GM12892 (cell line): Measurements from ENCODE around the gene RBFOX1.

Experiments
- DNase-seq: peaks from one replicate; pipeline ENCODE4 v3.0.0; 2011; ENCODE audit not compliant: insufficient read length
- FAIRE-seq: peaks from 2 replicates; lab custom pipeline; 2011; peaks lifted over from hg19 to GRCh38; lab: Jason Lieb, UNC
- POLR2A ChIP-seq: IDR thresholded peaks from 2 replicates; pipeline ENCODE4 v1.6.1; 2011; ENCODE audit warnings: low read depth, low read length, control low read depth
- POLR2AphosphoS5 ChIP-seq: IDR thresholded peaks from 2 replicates; pipeline ENCODE4 v1.6.1; 2011; ENCODE audit warnings: low read depth, low read length, control low read depth
- TAF1 ChIP-seq: IDR thresholded peaks from 2 replicates; pipeline ENCODE4 v1.6.1; 2011; ENCODE audit warnings: low read depth, mild to moderate bottlenecking, control low read depth, low read length, borderline replicate concordance

Gene RBFOX1

DNA sequence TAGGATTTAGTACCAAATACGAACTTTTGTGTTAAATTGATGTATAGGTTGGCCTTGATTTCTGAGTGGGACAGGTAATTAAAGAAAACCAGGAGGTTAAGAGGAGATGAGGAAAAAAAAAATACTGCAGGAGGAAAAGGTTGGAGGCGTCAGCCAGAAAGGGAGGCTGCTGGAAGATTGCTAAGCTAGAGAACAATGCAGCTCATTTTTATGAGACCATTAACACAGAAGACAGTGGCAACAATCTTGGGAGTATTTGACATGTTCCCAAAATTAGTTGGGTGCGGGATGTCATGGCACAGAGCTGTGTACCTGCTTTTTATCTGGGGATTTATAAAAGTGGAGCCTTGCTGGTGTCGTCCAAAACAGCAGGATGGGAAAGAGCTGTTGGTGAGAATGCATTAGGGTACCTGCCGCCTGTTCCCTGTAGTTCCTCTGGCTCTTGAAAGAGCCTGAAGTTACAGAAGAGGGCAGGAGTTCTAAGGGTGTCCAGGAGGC lies 229.3 kb downstream of the RBFOX1 start:
- DNase-seq, result no peak
- FAIRE-seq, result no peak
- no peak for TF ChIP-seq POLR2A

- DNase-seq, result no peak
- no peak for FAIRE-seq
- TF ChIP-seq TAF1 (no peak), POLR2A (no peak), POLR2AphosphoS5 (no peak)
These were observed 233.7 kb downstream of the RBFOX1 start for GRCh38 chr16:7566360-7566759.

DNA sequence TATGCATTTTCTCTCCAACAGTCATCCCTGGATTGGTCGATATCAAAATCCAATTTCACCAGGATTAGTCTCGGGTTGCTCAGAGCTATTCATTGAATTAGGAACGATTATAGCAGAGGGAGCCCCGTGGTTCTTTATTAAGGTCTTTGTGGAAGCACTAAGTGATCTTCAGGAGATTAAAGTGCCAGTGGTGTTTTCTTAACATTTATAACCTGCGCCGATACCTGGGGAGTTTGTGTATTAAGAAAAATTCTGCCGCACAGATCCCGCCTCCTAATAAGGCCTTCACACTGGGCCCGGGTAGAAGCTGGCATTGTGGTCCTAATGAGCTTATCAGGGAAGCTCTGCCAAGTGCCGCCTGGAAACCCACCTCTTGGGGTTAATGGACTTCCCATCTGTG lies 238.7 kb downstream of the RBFOX1 start:
- FAIRE-seq (no peak), DNase-seq (no peak)
- no peak for TF ChIP-seq TAF1
- no peak for TF ChIP-seq POLR2AphosphoS5

DNA sequence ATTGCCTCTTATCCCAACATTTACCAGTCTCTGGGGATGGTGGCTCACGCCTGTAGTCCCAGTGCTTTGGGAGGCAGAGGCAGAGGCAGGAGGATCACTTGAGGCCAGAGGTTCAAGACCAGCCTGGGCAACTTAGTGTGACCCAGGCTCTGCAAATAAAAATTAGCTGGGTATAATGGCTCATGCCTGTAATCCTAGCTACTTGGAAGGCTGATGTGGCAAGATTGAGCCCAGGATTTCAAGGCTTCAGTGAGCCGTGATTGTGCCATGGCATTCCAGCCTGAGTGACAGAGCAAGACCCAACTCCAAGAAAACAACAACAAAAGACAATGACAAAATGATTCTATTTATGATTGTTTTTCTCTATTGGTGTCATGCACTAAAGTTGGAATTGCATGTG lies 244.9 kb downstream of the RBFOX1 start:
- FAIRE-seq (no peak), DNase-seq (no peak)
- TF ChIP-seq TAF1 (no peak), POLR2A (no peak), POLR2AphosphoS5 (no peak)

GRCh38 chr16:7579454-7579853 lies 246.8 kb downstream of the RBFOX1 start:
- no peak for TF ChIP-seq POLR2A
- no peak for TF ChIP-seq POLR2AphosphoS5
- TF ChIP-seq TAF1, result no peak
- no peak for FAIRE-seq

GRCh38 chr16:7581175-7581574 lies 248.5 kb downstream of the RBFOX1 start:
- FAIRE-seq, result no peak
- TF ChIP-seq POLR2AphosphoS5 (no peak), POLR2A (no peak), TAF1 (no peak)
- no peak for DNase-seq

More at GRCh38 chr16:7579454-7579853, 246.8 kb downstream of the RBFOX1 start:
- DNase-seq, result no peak

GRCh38 chr16:7583396-7583795 lies 250.8 kb downstream of the RBFOX1 start:
- TF ChIP-seq POLR2A, result no peak
- no peak for TF ChIP-seq TAF1
- no peak for TF ChIP-seq POLR2AphosphoS5
- DNase-seq, result no peak
- no peak for FAIRE-seq

- TF ChIP-seq TAF1 (no peak), POLR2A (no peak)
- FAIRE-seq (no peak), DNase-seq (no peak)
These were observed 251.9 kb downstream of the RBFOX1 start for GRCh38 chr16:7584561-7584960.

GRCh38 chr16:7585705-7586104 lies 253.1 kb downstream of the RBFOX1 start:
- FAIRE-seq, result no peak
- DNase-seq, result no peak
- TF ChIP-seq POLR2AphosphoS5, result no peak
- TF ChIP-seq POLR2A, result no peak
- TF ChIP-seq TAF1, result no peak

DNA sequence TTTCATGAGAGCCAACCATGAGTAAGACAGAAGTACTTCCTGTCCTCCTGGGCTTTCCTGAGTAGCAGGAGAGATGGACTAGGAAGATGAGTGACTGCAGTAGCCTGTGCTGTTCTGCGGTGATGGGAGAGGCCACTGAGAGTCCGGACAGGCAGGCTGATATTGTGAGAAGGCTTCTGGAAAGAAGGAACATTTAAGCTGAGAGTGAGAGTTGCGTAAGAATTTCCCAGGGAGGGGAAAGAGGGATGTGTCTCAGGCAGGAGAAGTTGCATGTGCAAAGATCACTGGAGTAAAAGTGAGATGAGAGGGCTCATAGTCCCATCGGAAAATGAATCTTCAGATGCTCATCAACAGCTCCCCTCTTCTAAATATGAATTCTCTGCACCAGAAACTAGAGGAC lies 258.3 kb downstream of the RBFOX1 start:
- TF ChIP-seq POLR2AphosphoS5 (no peak), TAF1 (no peak), POLR2A (no peak)
- FAIRE-seq (no peak), DNase-seq (no peak)

GRCh38 chr16:7596308-7596707 lies 263.7 kb downstream of the RBFOX1 start:
- FAIRE-seq, result no peak
- TF ChIP-seq POLR2A, result no peak
- no peak for TF ChIP-seq TAF1
- TF ChIP-seq POLR2AphosphoS5, result no peak
- no peak for DNase-seq

- no peak for DNase-seq
- no peak for FAIRE-seq
- TF ChIP-seq POLR2A, result no peak
- no peak for TF ChIP-seq TAF1
- TF ChIP-seq POLR2AphosphoS5, result no peak
These were observed 265.0 kb downstream of the RBFOX1 start for GRCh38 chr16:7597677-7598076.

DNA sequence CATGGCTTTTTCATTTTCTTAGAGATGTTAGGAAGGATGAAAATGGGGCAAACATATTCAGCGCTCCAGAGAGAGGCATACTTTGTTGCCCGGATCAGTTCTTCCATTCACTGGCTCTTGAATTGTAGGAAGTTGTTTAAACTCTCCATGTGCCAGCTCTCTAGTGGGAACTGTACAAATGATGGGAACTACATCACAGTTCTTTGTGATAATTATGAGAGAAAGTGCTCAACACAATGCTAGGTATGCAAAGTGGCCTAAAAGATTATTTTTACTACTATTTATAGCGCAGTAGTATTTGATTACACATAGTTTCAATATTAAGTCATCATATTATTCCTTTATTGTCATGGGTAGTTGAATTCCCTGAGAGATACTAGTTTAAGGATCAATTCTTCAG lies 268.5 kb downstream of the RBFOX1 start:
- TF ChIP-seq POLR2A (no peak), POLR2AphosphoS5 (no peak), TAF1 (no peak)
- DNase-seq (no peak), FAIRE-seq (no peak)
